EL (cell line): ENCODE data around the gene CREG1.
"Not testable (repeated sequence)": the region's sequence is repeated elsewhere in the genome, so short reads cannot be mapped to it uniquely, and the experiment has no call there.

ENCODE experiments used
- DNase-seq: peaks from one replicate; pipeline ENCODE4 v3.0.0-alpha.2; 2016

CREG1 gene

DNA sequence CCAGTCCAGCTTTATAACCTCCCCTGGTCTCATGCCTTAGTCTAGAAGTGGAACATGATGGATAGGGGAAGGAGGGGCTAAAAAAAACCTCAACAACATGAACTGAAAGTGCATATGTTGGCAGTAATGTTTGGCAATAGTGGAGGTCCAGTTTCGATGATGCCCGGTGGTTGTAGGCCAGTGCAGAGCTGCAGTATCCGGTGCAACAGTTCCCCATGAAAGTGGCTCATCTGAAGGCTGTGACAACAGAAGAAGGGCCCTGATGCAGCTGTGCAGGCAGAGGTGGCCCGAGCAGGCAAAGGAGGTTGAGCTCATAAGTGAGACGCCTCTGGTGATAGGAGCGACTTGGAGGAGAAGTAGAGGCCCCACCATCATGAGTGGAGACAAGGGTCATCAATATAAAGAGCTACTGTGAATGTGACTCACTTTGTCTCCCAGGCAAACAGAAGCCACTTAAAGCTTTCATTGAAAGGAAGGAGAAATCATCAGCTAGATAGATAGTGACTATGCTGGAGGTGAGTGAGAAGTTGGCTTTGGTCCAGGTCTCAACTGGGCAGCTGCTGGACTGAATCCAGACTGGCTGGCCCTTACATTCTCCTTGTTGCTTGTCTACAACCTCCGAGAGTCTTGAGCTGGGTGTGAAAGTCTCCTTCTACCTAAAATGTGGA, 10.2 kb upstream of the CREG1 start:
- no peak for DNase-seq

DNA sequence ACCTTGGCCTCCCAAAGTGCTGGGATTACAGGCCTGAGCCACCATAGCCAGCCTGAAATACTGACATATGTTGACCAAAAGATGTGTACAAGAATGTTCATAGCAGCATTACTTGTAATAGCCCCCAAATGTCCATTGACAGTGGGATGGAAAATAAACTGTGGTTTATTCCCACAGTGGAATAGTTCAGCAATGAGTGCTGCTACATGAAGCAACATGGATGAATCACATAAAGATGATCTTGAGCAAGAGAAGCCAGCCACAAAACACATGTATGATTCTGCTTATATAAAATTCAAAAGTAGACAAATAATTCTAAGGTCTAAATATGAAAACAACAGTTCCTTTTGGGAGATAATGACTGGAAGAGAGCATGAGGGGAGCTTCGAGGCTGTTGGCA, 9.1 kb upstream of the CREG1 start:
- peak; percentile 10 for DNase-seq

DNA sequence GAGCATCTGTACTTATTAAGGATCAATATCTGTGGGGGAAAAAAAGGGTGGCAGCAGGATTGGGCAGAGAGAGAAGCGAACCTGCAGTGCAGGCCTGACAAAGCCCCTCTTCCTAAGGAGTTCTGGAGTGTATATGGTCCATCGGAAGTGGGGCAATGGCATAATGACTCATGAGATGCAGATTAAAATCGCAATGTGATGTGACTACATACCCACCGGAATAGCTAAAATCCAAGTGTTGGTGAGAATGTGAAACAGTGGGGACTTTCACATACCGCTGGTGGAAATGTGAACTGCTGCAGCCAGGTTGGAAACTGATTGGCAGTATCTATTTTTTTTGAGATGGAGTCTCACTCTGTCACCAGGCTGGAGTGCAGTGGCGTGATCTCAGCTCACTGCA, 8.2 kb upstream of the CREG1 start:
- DNase-seq: no peak

DNA sequence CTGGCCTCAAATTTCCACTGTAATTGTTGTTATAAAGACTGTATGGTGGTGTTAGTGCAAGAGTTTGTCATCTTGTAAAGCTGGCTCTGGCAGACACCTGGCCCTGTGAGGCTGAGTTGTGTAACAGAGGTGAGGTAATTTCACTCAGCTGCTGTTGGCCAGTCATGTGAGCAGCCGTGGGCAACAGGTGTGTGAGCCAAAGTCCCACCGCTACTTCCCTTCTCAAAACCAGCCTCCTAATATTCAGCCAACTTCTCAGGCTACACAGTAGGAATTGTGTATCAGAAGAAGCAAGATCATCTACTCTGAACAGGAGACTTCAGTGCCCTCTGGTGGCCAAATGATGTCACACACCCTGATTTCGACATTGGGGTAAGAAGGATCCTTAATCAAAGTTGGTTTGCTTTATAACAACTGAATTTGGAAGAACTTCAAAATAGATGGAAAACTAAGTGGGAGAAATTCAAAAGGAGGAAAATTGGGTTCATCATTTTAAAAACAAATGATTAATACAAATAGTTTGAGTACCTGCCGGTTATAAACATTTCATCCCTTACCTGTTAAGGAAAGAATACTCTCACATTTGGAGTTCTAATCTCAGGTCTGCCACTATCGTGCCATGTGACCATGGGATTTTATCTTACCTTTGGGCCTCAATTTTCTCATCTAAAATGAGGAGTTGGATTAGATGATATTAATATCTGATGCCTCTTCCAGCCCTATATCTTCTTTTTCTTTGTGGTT, 2.6 kb upstream of the CREG1 start:
- DNase-seq: peak; percentile 71

DNA sequence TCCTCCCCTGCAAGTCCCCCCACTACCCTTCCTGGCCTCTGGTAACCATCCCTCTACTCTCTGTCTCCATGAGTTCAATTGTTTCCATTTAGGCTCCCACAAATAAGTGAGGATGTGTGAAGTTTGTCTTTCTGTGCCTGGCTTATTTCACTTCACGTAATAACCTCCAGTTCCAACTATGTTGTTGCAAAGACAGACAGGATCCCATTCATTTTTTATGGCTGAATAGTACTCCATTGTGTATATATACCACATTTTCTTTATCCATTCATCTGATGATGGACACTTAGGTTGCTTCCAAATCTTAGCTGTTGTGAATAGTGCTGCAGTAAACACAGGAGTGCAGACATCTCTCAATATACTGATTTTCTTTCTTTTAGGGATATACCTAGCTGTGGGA, 1.5 kb upstream of the CREG1 start:
- DNase-seq: not testable (repeated sequence)

DNA sequence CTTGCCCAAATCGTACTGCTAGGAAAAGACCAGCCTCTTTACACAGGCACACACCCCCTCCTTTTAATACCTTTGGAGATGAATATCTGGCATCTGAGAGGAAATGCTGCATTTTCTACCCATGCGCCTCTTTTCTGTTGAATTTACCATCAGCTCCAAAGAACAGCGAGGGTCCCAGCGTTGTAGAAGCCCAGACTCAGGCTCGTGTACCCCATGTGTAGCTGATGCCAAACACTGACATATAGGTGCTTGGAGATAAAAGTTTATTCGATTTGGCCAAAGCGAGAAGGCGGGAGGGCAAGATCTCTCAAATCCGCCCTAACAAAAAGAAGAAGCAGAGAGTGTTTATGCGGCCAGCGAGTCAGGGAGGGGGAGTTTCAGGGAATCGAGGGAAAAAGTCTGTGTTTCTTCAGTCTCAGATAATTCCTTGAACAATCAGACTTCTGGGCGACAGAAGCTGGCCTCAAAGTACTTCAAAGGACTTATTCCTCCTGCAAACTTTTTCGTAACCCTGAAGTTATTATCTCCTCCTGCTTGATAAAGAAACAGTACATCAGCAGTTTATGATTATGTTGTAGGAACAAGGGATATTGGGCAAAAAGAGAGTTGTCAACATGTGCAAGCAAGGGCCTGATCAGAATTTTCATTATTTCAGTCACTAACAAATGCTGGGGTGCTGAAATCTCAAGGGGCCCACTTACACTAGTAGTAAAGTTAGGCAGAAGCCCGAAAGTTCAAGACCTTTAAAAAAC, 642 bp upstream of the CREG1 start:
- no peak for DNase-seq

DNA sequence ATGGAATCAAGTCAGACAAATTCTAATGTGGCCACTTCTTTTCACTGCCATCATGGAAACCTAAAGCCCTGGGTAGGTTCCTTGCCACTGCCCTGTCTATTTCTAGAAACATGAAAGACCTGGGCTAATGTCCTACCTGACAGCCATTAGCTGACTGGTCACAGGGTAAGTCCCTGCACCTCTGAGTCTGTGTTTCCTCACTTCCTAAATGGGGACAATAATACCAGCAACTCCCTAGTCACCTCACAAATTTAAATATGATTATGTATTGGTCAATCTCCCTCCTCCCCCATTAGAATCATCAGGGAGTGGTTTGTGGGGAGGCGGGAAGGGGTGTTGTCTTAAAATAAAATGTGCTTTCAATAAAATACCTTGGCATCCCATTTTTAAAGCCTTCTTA, 2.2 kb downstream of the CREG1 start:
- DNase-seq: no peak

DNA sequence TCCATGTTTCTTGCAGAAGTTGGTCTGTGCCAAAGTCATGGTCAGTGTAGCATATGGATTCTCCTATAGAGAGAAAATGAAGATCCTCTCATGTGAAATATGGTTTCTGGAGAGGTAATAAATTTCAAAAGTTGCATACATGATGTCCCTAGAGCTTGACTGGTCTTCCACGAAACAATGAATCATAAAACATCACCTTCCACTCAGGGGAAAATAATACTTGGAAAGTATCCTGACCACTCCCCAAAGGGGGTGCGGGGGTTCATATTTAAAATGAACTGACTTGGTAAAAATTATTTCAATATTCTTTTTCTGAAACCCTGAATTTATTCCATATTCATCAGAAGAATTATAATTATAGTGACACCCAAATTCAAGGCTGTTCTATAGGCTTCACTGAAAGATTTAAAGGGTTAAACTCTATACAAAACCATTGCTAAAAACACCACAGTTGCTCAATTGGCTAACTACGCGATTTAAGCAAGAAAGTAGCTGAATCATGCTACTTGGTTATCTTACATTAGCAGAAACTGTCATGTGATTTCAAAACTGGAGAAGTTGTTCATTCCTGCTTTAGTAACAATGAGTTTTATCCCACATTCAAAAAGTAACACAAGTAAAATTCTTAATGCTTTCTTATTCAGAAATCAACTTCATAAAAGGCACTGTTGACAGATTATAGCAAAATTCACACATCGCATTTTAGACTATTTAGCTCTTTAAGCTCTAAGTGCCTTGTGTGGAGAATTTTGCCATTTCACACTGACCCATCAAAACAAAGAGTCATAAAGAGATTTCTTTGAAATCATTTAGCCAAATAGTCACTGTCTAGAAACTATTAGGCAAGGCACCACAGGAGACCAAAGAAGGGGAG, 5.3 kb downstream of the CREG1 start:
- no peak for DNase-seq

DNA sequence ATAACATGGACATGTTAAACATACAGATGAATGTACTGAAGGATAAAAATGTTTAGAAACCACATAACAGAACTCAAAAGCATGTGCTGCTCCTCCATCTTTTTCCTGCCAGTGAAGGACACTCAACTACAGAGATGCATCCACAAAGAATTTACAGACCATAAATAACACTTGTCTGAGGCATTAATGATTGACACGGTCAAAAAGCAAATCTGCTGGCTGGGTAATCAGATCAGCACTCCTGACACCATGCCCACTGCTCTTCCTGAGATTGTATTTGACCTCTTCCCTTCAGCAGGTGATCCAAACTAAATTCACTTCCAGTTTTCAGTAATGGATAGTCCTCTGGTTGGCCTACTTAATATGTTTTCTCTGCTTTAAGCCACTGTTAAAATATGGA, 6.6 kb downstream of the CREG1 start:
- DNase-seq: no peak

DNA sequence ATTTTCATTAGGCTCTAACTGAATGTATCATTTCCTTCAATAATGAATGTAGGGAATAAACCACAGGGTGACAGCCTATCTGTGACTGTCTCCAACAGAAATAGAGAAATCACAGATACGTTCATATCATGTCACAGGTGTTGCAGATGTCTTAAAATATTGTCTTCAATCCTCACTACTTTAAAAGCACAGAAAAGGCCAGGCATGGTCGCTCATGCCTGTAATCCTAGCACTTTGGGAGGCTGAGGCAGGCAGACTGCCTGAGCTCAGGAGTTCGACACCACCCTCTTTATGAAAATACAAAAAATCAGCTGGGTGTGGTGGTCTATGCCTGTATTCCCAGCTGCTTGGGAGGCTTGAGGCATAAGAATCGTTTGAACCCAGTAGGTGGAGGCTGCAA, 8.2 kb downstream of the CREG1 start:
- no peak for DNase-seq

DNA sequence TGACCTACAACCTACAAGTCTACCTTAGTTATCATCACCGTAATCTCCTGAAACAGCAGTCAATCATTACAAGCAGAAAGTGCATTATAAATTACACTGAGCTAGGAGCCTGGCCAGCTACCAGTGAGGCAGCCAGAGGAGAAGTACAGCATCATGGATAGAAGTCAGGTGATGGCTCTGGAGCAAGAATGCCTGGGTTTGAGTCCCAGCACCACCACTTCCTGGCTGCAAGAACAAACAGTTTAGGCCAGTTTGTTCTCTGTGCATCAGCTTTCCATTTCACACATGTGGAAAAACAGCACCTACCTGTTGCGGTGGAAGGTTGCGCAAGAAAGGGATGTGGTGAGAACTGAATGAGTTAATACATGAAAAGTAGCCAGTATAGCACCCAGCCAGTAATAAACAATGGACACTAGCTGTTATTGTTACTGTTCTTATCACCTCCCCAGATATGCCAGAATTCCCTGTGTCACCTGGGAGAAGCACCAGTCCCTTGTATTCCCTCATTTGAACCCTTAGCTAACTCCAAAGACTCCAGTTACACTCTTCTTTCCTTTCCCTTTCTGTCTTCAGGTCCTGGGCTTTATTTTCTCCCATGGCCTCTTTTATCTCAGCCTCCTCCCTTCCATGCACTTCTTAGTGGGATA, 9.0 kb downstream of the CREG1 start:
- no peak for DNase-seq

DNA sequence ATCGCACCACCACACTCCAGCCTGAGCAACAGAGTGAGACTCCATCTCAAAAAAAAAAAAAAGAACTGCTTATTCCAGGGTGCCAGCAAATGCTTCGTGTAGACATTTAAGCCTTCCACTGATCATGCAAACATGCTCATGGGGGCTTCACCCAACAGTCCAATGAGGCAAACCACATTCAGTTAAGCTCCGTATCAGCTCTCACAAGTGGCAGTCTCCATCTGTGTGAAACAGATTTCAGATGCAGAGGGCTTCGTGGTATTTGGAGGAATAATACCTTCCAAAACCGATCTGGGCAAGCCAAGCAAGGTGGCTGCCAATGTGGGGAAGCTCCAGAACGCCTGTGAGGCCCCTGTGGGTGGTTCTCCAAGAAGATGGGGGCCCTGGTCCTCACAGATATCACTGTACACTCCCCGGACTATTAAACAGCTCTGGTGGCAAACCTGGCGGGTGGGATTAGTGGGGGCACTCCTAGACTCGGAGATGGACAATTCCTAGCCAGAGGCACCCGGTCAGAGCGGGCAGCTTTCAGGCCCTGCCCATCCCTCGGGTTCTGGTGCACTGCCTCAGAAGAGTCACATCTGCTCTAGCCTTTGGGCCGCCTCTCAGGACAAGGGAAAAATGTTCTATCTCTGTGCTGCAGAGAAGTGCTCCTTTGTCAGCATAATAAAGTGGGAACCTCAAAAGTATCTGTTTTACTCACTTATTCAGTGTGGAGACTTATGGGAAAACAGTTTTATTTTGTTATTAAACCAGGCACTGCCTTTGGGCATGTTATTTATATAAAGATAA, 10.2 kb downstream of the CREG1 start:
- DNase-seq: no peak

DNA sequence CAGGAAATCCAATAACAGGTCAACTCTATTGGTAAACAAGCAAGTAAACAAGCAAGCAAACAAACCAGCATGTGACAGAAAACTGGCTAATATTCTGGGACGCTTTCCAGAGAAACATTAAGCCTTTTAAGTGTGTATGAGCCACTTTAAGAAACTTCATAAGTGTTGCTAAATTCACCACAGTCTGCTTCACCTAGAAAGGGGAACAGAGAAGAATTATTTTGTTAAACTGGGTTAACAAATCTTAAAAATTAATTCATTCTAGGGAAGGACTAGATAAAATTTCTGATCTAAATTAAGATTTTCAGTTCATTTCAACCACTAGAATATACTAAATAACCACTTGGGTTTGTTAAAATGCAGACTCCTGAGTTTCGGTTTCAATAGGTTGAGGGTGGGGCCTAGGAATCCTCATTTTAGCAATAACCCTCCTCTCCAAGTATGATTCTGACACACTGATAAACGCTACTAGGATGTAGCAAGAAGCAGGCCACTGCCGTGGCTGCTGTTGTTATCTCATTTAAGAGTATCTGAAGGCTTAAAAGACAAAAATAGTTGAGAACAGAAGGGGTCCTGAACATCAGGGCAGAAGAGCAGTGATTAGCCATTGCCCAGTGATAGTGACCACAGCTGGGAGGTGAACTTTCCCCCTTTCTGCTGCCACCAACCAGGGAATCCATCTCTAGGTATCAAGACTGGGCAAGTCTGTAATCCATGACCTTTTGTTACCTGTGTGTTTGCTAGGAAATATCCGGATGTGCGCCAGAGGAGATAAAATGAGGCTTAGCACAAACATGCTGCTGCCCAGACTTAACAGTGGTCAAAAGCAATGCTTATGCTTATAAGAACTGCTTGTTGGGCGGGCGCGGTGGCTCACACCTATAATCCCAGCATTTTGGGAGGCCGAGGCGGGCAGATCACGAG, 11.2 kb downstream of the CREG1 start:
- no peak for DNase-seq

DNA sequence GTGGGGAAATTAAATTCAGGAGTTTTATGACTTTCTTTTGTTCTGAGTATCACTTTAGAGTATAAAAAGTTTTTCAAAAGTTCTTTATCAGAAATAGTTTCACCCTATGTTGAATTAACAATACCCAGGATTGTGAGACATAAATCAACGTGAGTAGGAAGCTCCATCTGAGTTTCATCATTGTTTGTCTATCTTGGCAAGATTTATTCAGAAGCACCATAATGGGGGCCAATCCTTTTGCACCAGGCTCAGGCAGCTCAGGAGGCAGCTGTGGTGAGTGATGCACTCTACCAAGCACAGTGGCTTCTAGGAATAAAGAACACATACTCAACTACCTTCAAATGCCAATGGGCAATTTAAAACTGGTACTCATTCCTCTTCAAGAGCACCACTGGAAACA, 12.0 kb downstream of the CREG1 start:
- DNase-seq: no peak

DNA sequence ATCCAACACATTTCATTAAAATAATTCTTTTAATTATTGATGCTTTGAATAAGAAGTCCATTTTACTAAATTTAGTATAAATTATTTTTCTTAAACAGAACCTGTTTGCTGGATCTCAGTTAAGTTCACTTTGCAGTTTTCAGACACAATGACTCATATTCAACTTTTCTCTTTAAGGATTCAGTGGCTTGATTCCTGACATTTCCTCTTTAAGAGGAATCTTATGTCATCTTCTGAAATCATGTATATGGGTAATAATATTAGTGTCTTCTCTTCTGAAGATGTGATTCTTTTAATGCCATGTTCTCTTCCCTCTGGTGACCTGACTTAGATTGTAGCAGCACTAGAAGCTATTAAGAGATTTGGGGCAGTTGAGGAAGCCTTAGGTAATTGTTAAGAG, 12.6 kb downstream of the CREG1 start:
- DNase-seq: no peak

DNA sequence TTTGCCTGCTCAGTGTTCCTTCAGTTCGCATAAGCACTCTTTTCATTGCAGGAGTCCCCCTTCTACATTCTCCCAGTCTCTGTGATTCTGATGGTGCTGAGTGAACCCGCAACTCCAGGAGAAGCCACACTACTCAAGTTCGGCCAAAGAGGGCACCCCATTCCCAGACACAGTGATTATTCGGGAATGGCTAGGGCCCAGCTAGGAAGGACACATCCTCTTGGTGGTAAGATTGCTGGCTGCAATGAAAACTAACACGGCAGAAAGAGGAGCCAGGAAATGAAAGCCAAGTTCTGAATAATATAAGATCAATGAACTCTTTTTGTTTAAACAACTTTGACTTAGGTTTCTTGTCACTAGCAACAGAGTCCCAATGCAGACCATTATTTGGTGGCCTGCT, 14.9 kb downstream of the CREG1 start:
- DNase-seq: peak; percentile 33

DNA sequence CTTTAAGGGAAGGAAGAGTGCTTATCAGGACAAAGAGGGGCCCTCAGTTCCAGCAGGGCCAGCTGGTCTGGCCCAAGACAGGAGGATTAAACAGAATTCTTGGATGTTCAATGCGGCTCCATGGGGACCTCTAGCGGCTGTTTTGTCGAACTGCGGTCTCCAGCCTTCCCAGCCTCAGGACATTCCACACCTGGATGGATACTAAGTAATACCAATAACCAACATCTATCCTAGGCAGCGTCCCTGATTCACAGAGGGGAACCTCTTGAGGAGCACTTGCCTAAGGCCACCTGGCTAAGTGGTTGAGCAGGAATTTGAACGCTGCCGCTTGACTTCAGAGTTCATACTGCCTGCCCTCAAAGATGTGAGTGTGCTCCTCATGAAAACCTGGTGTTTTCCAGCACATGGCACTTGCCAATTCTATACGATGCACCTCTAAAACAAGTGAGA, 19.7 kb downstream of the CREG1 start:
- DNase-seq: peak; percentile 53

DNA sequence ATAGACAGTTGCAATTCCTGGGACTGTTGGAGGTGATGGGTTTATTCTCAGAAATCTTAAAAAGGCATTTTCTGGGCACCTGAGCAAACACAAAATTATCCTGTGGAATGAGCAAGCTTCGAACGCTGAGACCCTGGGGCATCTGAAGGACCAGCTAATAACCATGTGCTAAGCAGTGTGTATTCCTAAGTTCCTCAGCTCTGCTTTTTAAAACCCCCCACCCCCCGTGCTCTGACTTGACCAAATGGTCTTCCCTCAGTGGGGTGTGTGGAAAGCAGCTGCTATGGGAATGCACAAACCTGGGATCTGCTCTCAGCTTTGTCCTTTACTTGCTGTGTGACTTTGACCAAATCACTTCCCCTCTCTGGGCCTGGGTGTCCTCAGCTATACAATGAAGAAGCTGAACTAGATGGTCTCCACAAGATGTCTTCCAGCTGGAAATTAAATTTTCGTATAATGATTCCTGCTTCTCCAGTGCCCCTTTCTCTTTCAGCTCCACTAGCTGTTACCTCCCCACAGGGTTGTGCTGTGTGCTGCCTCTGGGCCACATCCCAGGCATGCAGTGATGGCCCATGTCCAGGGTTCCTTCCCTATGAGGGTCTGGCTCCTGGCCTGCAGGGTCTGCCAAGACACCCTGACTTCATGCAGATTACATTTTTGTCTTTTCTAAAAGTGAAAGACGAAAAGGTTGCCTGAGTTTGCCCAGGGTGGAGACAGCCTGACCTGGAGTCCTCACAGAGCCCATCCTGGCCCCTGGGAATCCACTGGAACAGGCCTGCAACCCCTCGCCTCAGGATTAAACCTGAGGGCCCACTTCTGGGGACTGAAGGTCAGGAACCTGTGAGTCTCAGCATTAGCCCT, 20.4 kb downstream of the CREG1 start:
- DNase-seq: no peak

DNA sequence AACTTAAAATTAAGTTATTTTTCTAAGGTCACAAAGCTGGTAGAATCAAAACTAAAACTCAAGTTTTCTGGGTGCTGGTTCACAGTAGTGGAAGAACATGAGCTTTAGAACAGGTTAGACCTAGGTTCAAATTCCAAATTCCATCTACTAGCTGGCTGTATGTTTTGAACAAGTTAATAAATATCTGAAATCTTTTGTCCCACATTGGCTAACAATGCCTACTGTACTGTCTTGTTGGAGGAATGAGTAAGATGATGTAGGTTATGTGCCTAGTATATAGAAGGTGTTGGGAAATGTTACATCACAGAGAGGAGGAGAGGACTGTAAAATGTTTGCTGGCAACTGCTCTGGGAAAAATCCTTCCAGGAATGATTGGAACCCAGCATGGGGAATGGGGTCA, 21.2 kb downstream of the CREG1 start:
- no peak for DNase-seq
